ENCODE results near the gene F2.

- no peak for TF ChIP-seq CTCF (IDR thresholded peaks at IDR 0.05)
- no peak for TF ChIP-seq EP300 (IDR thresholded peaks at IDR 0.05)
Measured at GRCh38 chr11:46729110-46730027, 10.4 kb downstream of the F2 start.
